Tibial nerve (tissue), 4 donors: Measurements from ENCODE around the gene SHISAL1. TPM values are rescaled to one million over a fixed set of nuclear protein-coding genes. Genes with fewer than 3 reads are reported as not detected.
A peak's percentile ranks its signal among the peaks of the same experiment; 100 is the strongest.

ENCODE experiments used
- DNase-seq, 2 donors: peaks; one replicate each; pipeline ENCODE4 v3.0.0-alpha.2; 2019; ENCODE audit warnings: low spot score in 2 of 2
- H3K27ac ChIP-seq, 4 donors: fragments of 200-600 bp; sonication (generic) in 3 of 4; one replicate each; pipeline ENCODE4 v1.5.1; 2017 to 2019; ENCODE audit warnings: mild to moderate bottlenecking in 1 of 4
- H3K27me3 ChIP-seq, 2 donors: fragments of 200-600 bp; sonication (generic) in 1 of 2; one replicate each; pipeline versions ENCODE4 v1.5.1 to v1.6.0; 2017 to 2019
- H3K36me3 ChIP-seq, 3 donors: fragments of 200-600 bp; sonication (generic); one replicate each; pipeline ENCODE4 v1.5.1; 2018 to 2019
- H3K4me1 ChIP-seq, 4 donors: fragments of 200-600 bp; sonication (generic) in 3 of 4; one replicate each; pipeline ENCODE4 v1.5.1; 2017 to 2019
- H3K4me3 ChIP-seq, 4 donors: fragments of 200-600 bp; sonication (generic) in 3 of 4; one replicate each; pipeline ENCODE4 v1.5.1; 2017 to 2019; ENCODE audit warnings: mild to moderate bottlenecking in 1 of 4, moderate library complexity in 1 of 4
- H3K9me3 ChIP-seq, 4 donors: fragments of 200-600 bp; sonication (generic) in 3 of 4; one replicate each; pipeline ENCODE4 v1.5.1; 2017 to 2019
- CTCF ChIP-seq, 5 experiments: fragments of 200-600 bp in 3 of 5; fragments of 450-650 bp in 2 of 5; sonication (generic) in 3 of 5; IDR thresholded peaks; one replicate each; pipeline ENCODE4 v1.5.1; 2016 to 2019; ENCODE audit warnings: antibody characterized with exemption in 5 of 5, mild to moderate bottlenecking in 3 of 5, moderate library complexity in 2 of 5
- EP300 ChIP-seq, 2 donors: sonication (generic); formaldehyde crosslinking; IDR thresholded peaks; one replicate each; pipeline ENCODE4 v1.6.1; 2017; ENCODE audit warnings: antibody characterized with exemption in 2 of 2, mild to moderate bottlenecking in 1 of 2
- POLR2A ChIP-seq, 2 donors: fragments of 450-650 bp; IDR thresholded peaks; one replicate each; pipeline ENCODE4 v1.6.1; 2017; ENCODE audit warnings: antibody characterized with exemption in 2 of 2, mild to moderate bottlenecking in 2 of 2, moderate library complexity in 2 of 2
- WGBS, 2 donors: methylation state at CpG; one replicate each; pipeline ENCODE4 v1.1.5; 2018; 5-methylcytosine and 5-hydroxymethylcytosine counted together
- total RNA-seq, 4 donors: library from RNA; depleted of rRNA; stranded (reverse); fragments of >200 nt; gene quantifications; one replicate each; pipeline ENCODE4 v1.1.0, GENCODE V29; 2016

Gene SHISAL1
- total RNA-seq, 4 donors from 2014 or later, result 0.22 to 1.0 (median 0.59) TPM

DNA sequence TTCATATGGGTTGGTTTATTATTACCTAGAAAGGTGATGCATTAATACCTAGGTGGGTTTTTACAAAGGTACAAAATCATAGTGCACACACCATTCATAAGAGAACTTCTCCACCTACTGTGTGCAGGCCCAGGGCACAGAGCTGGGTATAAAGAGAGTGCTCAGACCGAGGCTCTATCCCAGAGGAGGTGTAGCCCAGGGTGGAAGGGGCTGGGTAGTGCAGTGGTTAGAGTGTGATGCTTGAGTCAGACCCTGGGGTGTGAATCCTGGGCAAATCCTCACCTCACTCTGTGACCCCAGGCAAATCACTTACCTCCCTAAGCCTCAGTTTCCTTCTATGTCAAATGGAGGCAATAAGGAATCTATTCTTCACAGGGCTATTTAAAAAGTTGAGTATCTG, 99.8 kb downstream of the SHISAL1 start:
- 88 to 94% methylated on average over 1 of the region's 1 CpG for WGBS, 2 donors
- DNase-seq, result no peak
- Histone ChIP-seq H3K4me3 (no peak overlapping the region), H3K27me3 (no peaks in the 10 kb centered on the region), H3K4me1 (peaks cover 0 to 5% (median 0%) of the 10 kb centered on the region in 4 donors), H3K9me3 (peaks cover 0 to 41% (median 2%) of the 10 kb centered on the region in 4 donors), H3K36me3 (no peaks in the 10 kb centered on the region), H3K27ac (peak overlapping the region in 1 of 4 donors; percentile 77)
- no peak for TF ChIP-seq POLR2A (IDR thresholded peaks at IDR 0.05)

GRCh38 chr22:44211946-44212930, 100.5 kb downstream of the SHISAL1 start:
- H3K4me1 ChIP-seq, result peaks cover 0 to 5% (median 0%) of the 10 kb centered on the region in 4 donors
- H3K27ac ChIP-seq, result peak overlapping the region in 2 of 4 donors; percentile 59 to 77
- peaks cover 0 to 45% (median 2%) of the 10 kb centered on the region in 4 donors for H3K9me3 ChIP-seq
- DNase-seq, result no peak
- no peaks in the 10 kb centered on the region for H3K27me3 ChIP-seq
- H3K36me3 ChIP-seq, result no peaks in the 10 kb centered on the region
- no peak for TF ChIP-seq EP300 (IDR thresholded peaks at IDR 0.05)
- TF ChIP-seq CTCF (IDR thresholded peaks at IDR 0.05), result no peak
- TF ChIP-seq POLR2A (IDR thresholded peaks at IDR 0.05), result no peak
- WGBS, 2 donors, result 31 to 33% methylated on average over 12 of the region's 12 CpGs
- no peak overlapping the region for H3K4me3 ChIP-seq

GRCh38 chr22:44211256-44211945, 101.3 kb downstream of the SHISAL1 start:
- no peaks in the 10 kb centered on the region for H3K27me3 ChIP-seq
- H3K4me3 ChIP-seq, result no peak overlapping the region
- peak overlapping the region in 2 of 4 donors; percentile 59 to 77 for H3K27ac ChIP-seq
- WGBS, 2 donors, result 74 to 80% methylated on average over 6 of the region's 6 CpGs
- DNase-seq, result no peak
- peaks cover 0 to 43% (median 2%) of the 10 kb centered on the region in 4 donors for H3K9me3 ChIP-seq
- TF ChIP-seq CTCF (IDR thresholded peaks at IDR 0.05) (no peak), EP300 (IDR thresholded peaks at IDR 0.05) (no peak), POLR2A (IDR thresholded peaks at IDR 0.05) (no peak)
- peaks cover 0 to 5% (median 0%) of the 10 kb centered on the region in 4 donors for H3K4me1 ChIP-seq
- no peaks in the 10 kb centered on the region for H3K36me3 ChIP-seq

GRCh38 chr22:44210722-44211121, 102.0 kb downstream of the SHISAL1 start:
- Histone ChIP-seq H3K9me3 (peaks cover 0 to 37% (median 2%) of the 10 kb centered on the region in 4 donors), H3K4me1 (peaks cover 0 to 5% (median 0%) of the 10 kb centered on the region in 4 donors), H3K27me3 (no peaks in the 10 kb centered on the region), H3K27ac (peak overlapping the region in 1 of 4 donors; percentile 77), H3K4me3 (no peak overlapping the region), H3K36me3 (no peaks in the 10 kb centered on the region)
- no peak for TF ChIP-seq CTCF (IDR thresholded peaks at IDR 0.05)
- TF ChIP-seq EP300 (IDR thresholded peaks at IDR 0.05), result no peak
- TF ChIP-seq POLR2A (IDR thresholded peaks at IDR 0.05), result no peak
- DNase-seq, result no peak
- 80 to 87% methylated on average over 4 of the region's 4 CpGs for WGBS, 2 donors

DNA sequence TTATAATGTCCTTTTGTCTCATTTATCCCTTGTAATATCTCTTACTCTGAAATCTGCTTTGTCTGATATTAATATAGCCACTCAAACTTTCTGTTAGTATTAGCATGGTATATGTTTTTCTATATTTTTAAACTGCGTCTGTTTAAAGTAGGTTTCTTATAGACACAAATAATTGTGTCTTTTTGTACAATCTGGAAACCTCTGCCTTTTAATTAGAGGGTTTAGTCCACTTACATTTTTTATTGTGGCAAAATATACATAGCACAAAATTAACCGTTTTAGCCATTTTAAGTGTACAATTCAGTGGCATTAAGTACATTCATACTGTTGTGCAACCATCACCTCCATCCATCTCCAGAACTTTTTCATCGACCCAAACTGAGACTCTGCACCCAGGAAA, 103.4 kb downstream of the SHISAL1 start:
- Histone ChIP-seq H3K4me1 (peaks cover 0 to 5% (median 0%) of the 10 kb centered on the region in 4 donors), H3K27me3 (no peaks in the 10 kb centered on the region), H3K36me3 (no peaks in the 10 kb centered on the region), H3K4me3 (no peak overlapping the region), H3K9me3 (peaks cover 0 to 25% (median 2%) of the 10 kb centered on the region in 4 donors), H3K27ac (no peak overlapping the region)
- WGBS, 2 donors, result 83 to 93% methylated on average over 3 of the region's 3 CpGs
- no peak for DNase-seq
- TF ChIP-seq CTCF (IDR thresholded peaks at IDR 0.05), result no peak
- TF ChIP-seq EP300 (IDR thresholded peaks at IDR 0.05), result no peak
- TF ChIP-seq POLR2A (IDR thresholded peaks at IDR 0.05), result no peak
